GM12878 (cell line): ENCODE measurements around the gene ZGLP1. TPM values are rescaled to one million over a fixed set of nuclear protein-coding genes. Genes with fewer than 3 reads are reported as not detected.

Experiments
- DPF2 ChIP-seq: fragments of 450-650 bp; IDR thresholded peaks from 2 replicates; pipeline ENCODE4 v1.6.1; 2017; ENCODE audit warnings: mild to moderate bottlenecking
- RB1 ChIP-seq: fragments of 450-650 bp; formaldehyde crosslinking; IDR thresholded peaks from 2 replicates; pipeline ENCODE4 v1.6.1; 2017; ENCODE audit warnings: mild to moderate bottlenecking, borderline replicate concordance
- polyA plus RNA-seq, 11 experiments: library from polyadenylated mRNA; depleted of rRNA in 4 of 11; unstranded in 6 of 11; stranded (reverse) in 5 of 11; fragments of >200 nt; fragmentation: Nextera tagmentation in 4 of 11; fragmentation: Illumina TruSeq in 1 of 11; extraction: Ambion mirVana in 4 of 11; extraction: Trizol in 1 of 11; gene quantifications; 1 replicate in 1 of 11; 2 replicates in 10 of 11; pipeline versions ENCODE4 v1.2.1 to v1.2.3, GENCODE V29; 2011 to 2016; ENCODE audit warnings: inconsistent platforms in 2 of 11, missing spikeins in 2 of 11, low read depth in 1 of 11
- total RNA-seq, 4 experiments: library from RNA; depleted of rRNA in 3 of 4; stranded (reverse); fragments of >200 nt in 3 of 4; fragmentation: Illumina TruSeq in 1 of 4; extraction: Trizol in 1 of 4; gene quantifications; 2 replicates each; pipeline versions ENCODE4 v1.2.1 to v1.2.3, GENCODE V29; 2013 to 2021
- TF ChIP-seq, protein P1 (sequence below): fragments of 450-650 bp; IDR thresholded peaks from 2 replicates; pipeline ENCODE4 v1.6.1; 2018; ENCODE audit warnings: mild to moderate bottlenecking, low read depth, moderate library complexity; ENCODE audit not compliant: partially characterized antibody
- TF ChIP-seq, protein P2 (sequence below): fragments of 450-650 bp; IDR thresholded peaks from 2 replicates; pipeline ENCODE4 v1.6.1; 2017; ENCODE audit warnings: borderline replicate concordance
- TF ChIP-seq, protein P3 (sequence below): fragments of 450-650 bp; formaldehyde crosslinking; IDR thresholded peaks from 2 replicates; pipeline ENCODE4 v1.4.0; 2022; ENCODE audit warnings: mild to moderate bottlenecking, moderate library complexity

Gene ZGLP1
- total and polyA plus RNA-seq, 10 of the 15 experiments (the other 5 are each of a cell fraction or from before 2014, with no cell fraction given), result 0.29 to 5.6 (median 1.3) TPM

DNA sequence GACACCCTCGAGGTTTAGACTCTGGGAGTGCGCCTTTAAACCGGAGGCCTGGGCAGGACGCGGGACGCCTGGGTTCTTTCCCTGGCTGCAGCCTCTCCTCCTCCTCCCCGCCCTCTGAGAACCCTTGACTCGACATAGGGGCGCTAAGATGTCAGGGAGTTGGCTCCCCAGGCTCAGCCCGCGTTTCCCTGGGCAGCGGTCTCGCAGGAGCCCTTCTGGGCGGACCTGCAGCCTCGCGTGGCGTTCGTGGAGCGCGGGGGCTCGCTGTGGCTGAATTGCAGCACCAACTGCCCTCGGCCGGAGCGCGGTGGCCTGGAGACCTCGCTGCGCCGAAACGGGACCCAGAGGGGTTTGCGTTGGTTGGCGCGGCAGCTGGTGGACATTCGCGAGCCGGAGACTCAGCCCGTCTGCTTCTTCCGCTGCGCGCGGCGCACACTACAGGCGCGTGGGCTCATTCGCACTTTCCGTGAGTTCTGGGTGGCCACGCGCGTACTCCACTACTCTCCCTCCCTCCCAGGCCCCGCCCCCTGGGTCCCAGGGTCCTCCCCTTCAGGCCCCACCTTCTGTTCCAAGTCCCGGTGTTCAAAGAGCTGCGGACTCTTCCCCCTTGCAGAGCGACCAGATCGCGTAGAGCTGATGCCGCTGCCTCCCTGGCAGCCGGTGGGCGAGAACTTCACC, 18.6 kb downstream of the ZGLP1 start (continued):
- TF ChIP-seq, protein P1, sequence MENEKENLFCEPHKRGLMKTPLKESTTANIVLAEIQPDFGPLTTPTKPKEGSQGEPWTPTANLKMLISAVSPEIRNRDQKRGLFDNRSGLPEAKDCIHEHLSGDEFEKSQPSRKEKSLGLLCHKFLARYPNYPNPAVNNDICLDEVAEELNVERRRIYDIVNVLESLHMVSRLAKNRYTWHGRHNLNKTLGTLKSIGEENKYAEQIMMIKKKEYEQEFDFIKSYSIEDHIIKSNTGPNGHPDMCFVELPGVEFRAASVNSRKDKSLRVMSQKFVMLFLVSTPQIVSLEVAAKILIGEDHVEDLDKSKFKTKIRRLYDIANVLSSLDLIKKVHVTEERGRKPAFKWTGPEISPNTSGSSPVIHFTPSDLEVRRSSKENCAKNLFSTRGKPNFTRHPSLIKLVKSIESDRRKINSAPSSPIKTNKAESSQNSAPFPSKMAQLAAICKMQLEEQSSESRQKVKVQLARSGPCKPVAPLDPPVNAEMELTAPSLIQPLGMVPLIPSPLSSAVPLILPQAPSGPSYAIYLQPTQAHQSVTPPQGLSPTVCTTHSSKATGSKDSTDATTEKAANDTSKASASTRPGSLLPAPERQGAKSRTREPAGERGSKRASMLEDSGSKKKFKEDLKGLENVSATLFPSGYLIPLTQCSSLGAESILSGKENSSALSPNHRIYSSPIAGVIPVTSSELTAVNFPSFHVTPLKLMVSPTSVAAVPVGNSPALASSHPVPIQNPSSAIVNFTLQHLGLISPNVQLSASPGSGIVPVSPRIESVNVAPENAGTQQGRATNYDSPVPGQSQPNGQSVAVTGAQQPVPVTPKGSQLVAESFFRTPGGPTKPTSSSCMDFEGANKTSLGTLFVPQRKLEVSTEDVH, result no peak
- TF ChIP-seq DPF2, result 0 out of 2 replicates have a peak, but pooled peaks have one; percentile 26
- TF ChIP-seq, protein P2, sequence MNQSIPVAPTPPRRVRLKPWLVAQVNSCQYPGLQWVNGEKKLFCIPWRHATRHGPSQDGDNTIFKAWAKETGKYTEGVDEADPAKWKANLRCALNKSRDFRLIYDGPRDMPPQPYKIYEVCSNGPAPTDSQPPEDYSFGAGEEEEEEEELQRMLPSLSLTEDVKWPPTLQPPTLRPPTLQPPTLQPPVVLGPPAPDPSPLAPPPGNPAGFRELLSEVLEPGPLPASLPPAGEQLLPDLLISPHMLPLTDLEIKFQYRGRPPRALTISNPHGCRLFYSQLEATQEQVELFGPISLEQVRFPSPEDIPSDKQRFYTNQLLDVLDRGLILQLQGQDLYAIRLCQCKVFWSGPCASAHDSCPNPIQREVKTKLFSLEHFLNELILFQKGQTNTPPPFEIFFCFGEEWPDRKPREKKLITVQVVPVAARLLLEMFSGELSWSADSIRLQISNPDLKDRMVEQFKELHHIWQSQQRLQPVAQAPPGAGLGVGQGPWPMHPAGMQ, result no peak
- TF ChIP-seq, protein P3, sequence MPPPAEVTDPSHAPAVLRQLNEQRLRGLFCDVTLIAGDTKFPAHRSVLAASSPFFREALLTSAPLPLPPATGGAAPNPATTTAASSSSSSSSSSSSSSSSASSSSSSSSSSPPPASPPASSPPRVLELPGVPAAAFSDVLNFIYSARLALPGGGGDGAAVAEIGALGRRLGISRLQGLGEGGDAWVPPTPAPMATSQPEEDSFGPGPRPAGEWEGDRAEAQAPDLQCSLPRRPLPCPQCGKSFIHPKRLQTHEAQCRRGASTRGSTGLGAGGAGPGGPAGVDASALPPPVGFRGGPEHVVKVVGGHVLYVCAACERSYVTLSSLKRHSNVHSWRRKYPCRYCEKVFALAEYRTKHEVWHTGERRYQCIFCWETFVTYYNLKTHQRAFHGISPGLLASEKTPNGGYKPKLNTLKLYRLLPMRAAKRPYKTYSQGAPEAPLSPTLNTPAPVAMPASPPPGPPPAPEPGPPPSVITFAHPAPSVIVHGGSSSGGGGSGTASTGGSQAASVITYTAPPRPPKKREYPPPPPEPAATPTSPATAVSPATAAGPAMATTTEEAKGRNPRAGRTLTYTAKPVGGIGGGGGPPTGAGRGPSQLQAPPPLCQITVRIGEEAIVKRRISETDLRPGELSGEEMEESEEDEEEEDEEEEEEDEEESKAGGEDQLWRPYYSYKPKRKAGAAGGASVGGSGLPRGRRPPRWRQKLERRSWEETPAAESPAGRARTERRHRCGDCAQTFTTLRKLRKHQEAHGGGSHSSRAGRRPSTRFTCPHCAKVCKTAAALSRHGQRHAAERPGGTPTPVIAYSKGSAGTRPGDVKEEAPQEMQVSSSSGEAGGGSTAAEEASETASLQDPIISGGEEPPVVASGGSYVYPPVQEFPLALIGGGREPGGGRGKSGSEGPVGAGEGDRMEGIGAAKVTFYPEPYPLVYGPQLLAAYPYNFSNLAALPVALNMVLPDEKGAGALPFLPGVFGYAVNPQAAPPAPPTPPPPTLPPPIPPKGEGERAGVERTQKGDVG (CRISPR knock-in tag), result no peak
- 0 out of 2 replicates have a peak, but pooled peaks have one; percentile 46 for TF ChIP-seq RB1
- TF ChIP-seq, all 136 proteins: peak for 7
